HG02981 (cell line): ENCODE measurements around the gene CDKL1.

Experiments used
- ATAC-seq: cut with Tn5 transposase; IDR thresholded peaks from one replicate; pipeline ENCODE4 v1.9.1; 2021; ENCODE audit warnings: mild to moderate bottlenecking, moderate library complexity; ENCODE audit not compliant: unreplicated experiment

Gene CDKL1

GRCh38 chr14:50396631-50397389 is at the start of gene CDKL1:
Gene CDKL1 (minus strand): TSS chr14:50396881. CDS start chr14:50395868, 1,013 bp downstream.
- ATAC-seq, result peak; percentile 58

GRCh38 chr14:50434528-50434927 is 37.8 kb upstream of the CDKL1 start:
- ATAC-seq, result no peak

GRCh38 chr14:50432131-50432530 is 35.5 kb upstream of the CDKL1 start:
- ATAC-seq, result no peak

- ATAC-seq, result no peak
These were observed 29.1 kb upstream of the CDKL1 start for GRCh38 chr14:50425816-50426215.

- ATAC-seq, result no peak
These were observed 28.4 kb upstream of the CDKL1 start for GRCh38 chr14:50425105-50425504.

GRCh38 chr14:50423529-50423928 is 26.8 kb upstream of the CDKL1 start:
- no peak for ATAC-seq

GRCh38 chr14:50421499-50421898 is 24.8 kb upstream of the CDKL1 start:
- no peak for ATAC-seq

GRCh38 chr14:50417853-50418252 is 21.2 kb upstream of the CDKL1 start:
- no peak for ATAC-seq

GRCh38 chr14:50410921-50411320 is 14.2 kb upstream of the CDKL1 start:
- ATAC-seq, result no peak

GRCh38 chr14:50410071-50410470 is 13.4 kb upstream of the CDKL1 start:
- ATAC-seq, result no peak

GRCh38 chr14:50407111-50407812 is 10.6 kb upstream of the CDKL1 start:
- ATAC-seq, result no peak

- ATAC-seq, result no peak
These were observed 6.7 kb upstream of the CDKL1 start for GRCh38 chr14:50403419-50403818.

- ATAC-seq, result no peak
These were observed 6.3 kb upstream of the CDKL1 start for GRCh38 chr14:50402965-50403364.

- ATAC-seq, result no peak
These were observed 3.8 kb upstream of the CDKL1 start for GRCh38 chr14:50400461-50400860.

- ATAC-seq, result no peak
These were observed 2.8 kb upstream of the CDKL1 start for GRCh38 chr14:50399251-50400032.

- no peak for ATAC-seq
These were observed 1.5 kb upstream of the CDKL1 start for GRCh38 chr14:50398189-50398580.

- ATAC-seq, result no peak
These were observed 908 bp upstream of the CDKL1 start for GRCh38 chr14:50397390-50398188.

GRCh38 chr14:50395448-50395847 is 1.2 kb downstream of the CDKL1 start:
- no peak for ATAC-seq

GRCh38 chr14:50394713-50395112 is 2.0 kb downstream of the CDKL1 start:
- no peak for ATAC-seq

GRCh38 chr14:50389668-50390441 is 6.8 kb downstream of the CDKL1 start:
- ATAC-seq, result no peak
